ENCODE results near the gene ARHGAP15. TPM values are rescaled to one million over a fixed set of nuclear protein-coding genes. Genes with fewer than 3 reads are reported as not detected.

The ARHGAP15 gene
- polyA plus RNA-seq, 1 donor from 2014 or later: 0.30 TPM

- TF ChIP-seq EZH2 (IDR thresholded peaks at IDR 0.05; ENCODE audit: borderline replicate concordance, insufficient read depth, low read length, poor library complexity, severe bottlenecking) (no peak), CTCF (IDR thresholded peaks at IDR 0.05; ENCODE audit: poor library complexity, severe bottlenecking) (no peak), MXI1 (conservative IDR thresholded peaks at IDR 0.05; ENCODE audit: poor library complexity, severe bottlenecking) (no peak), POLR2AphosphoS5 (IDR thresholded peaks at IDR 0.05) (no peak), REST (IDR thresholded peaks at IDR 0.05; ENCODE audit: borderline replicate concordance) (no peak), SMC3 (conservative IDR thresholded peaks at IDR 0.05; ENCODE audit: poor library complexity) (no peak), TAF1 (IDR thresholded peaks at IDR 0.05; ENCODE audit: low read depth) (no peak), EP300 (conservative IDR thresholded peaks at IDR 0.05; ENCODE audit: poor library complexity, severe bottlenecking) (no peak), RAD21 (conservative IDR thresholded peaks at IDR 0.05) (no peak)
- Histone ChIP-seq H3K4me3 (ENCODE audit: low read length) (no peak overlapping the region), H3K4me2 (ENCODE audit: low read length) (no peak overlapping the region), H3F3A (ENCODE audit: insufficient read depth, low read length, poor library complexity, severe bottlenecking) (no peaks in the 10 kb centered on the region), H3K9me3 (ENCODE audit: low read length) (no peaks in the 10 kb centered on the region), H3K9ac (ENCODE audit: low read length) (no peak overlapping the region), H3K79me2 (replicated peaks; ENCODE audit: insufficient read depth, low read length) (no peaks in the 10 kb centered on the region), H2AFZ (ENCODE audit: low read depth, low read length) (no peak overlapping the region), H3K27ac (ENCODE audit: low read length) (no peak overlapping the region), H3K36me3 (ENCODE audit: insufficient read depth, low read length) (no peaks in the 10 kb centered on the region), H4K20me1 (ENCODE audit: insufficient read depth) (no peaks in the 10 kb centered on the region), H3K27me3 (ENCODE audit: insufficient read depth, low read depth, low read length) (no peaks in the 10 kb centered on the region), H3K9me2 (ENCODE audit: insufficient read depth, low read length) (no peaks in the 10 kb centered on the region)
These were observed 249.8 kb downstream of the ARHGAP15 start for GRCh38 chr2:143378996-143379395.

GRCh38 chr2:143379955-143380354 lies 250.7 kb downstream of the ARHGAP15 start:
- H3K79me2 ChIP-seq (replicated peaks; ENCODE audit: insufficient read depth, low read length): no peaks in the 10 kb centered on the region
- no peaks in the 10 kb centered on the region for H3F3A ChIP-seq (ENCODE audit: insufficient read depth, low read length, poor library complexity, severe bottlenecking)
- H2AFZ ChIP-seq (ENCODE audit: low read depth, low read length): no peak overlapping the region
- TF ChIP-seq EP300 (conservative IDR thresholded peaks at IDR 0.05; ENCODE audit: poor library complexity, severe bottlenecking) (no peak), EZH2 (IDR thresholded peaks at IDR 0.05; ENCODE audit: borderline replicate concordance, insufficient read depth, low read length, poor library complexity, severe bottlenecking) (no peak), SMC3 (conservative IDR thresholded peaks at IDR 0.05; ENCODE audit: poor library complexity) (no peak), POLR2AphosphoS5 (IDR thresholded peaks at IDR 0.05) (no peak), REST (IDR thresholded peaks at IDR 0.05; ENCODE audit: borderline replicate concordance) (no peak)
- H3K9me3 ChIP-seq (ENCODE audit: low read length): no peaks in the 10 kb centered on the region
- H3K9me2 ChIP-seq (ENCODE audit: insufficient read depth, low read length): no peaks in the 10 kb centered on the region
- H3K4me2 ChIP-seq (ENCODE audit: low read length): no peak overlapping the region
- H3K27me3 ChIP-seq (ENCODE audit: insufficient read depth, low read depth, low read length): no peaks in the 10 kb centered on the region
- no peaks in the 10 kb centered on the region for H3K36me3 ChIP-seq (ENCODE audit: insufficient read depth, low read length)
- no peak overlapping the region for H3K27ac ChIP-seq (ENCODE audit: low read length)
- no peak overlapping the region for H3K9ac ChIP-seq (ENCODE audit: low read length)
- H3K4me3 ChIP-seq (ENCODE audit: low read length): no peak overlapping the region
- no peaks in the 10 kb centered on the region for H4K20me1 ChIP-seq (ENCODE audit: insufficient read depth)
